GM21717 (cell line): Measurements from ENCODE around the gene FOXN4.
"Not testable (repeated sequence)": the region's sequence is repeated elsewhere in the genome, so short reads cannot be mapped to it uniquely, and the experiment has no call there.

Experiments used
- ATAC-seq: cut with Tn5 transposase; IDR thresholded peaks from one replicate; pipeline ENCODE4 v1.9.1; 2021; ENCODE audit warnings: mild to moderate bottlenecking, moderate library complexity; ENCODE audit not compliant: unreplicated experiment

Gene FOXN4

GRCh38 chr12:109308534-109309380 is at the start of gene FOXN4:
TSS of gene FOXN4 (minus strand) at chr12:109309284. CDS start at chr12:109308321, 963 bp downstream.
- ATAC-seq = no peak

- peak; percentile 80 for ATAC-seq
Measured at GRCh38 chr12:109358154-109358869, 49.2 kb upstream of the FOXN4 start.

- no peak for ATAC-seq
Measured at GRCh38 chr12:109357032-109357431, 47.9 kb upstream of the FOXN4 start.

- ATAC-seq = no peak
Measured at GRCh38 chr12:109356577-109356976, 47.5 kb upstream of the FOXN4 start.

GRCh38 chr12:109352184-109352583 is 43.1 kb upstream of the FOXN4 start:
- ATAC-seq = no peak

- no peak for ATAC-seq
Measured at GRCh38 chr12:109347589-109347988, 38.5 kb upstream of the FOXN4 start, which contains the start of gene MYO1H. TSS of gene MYO1H (plus strand) at chr12:109347900. CDS start at chr12:109347961, 61 bp downstream.

- ATAC-seq = no peak
Measured at GRCh38 chr12:109346920-109347319, 37.8 kb upstream of the FOXN4 start.

GRCh38 chr12:109345428-109345827 is 36.3 kb upstream of the FOXN4 start:
- ATAC-seq = no peak

- no peak for ATAC-seq
Measured at GRCh38 chr12:109343677-109344076, 34.6 kb upstream of the FOXN4 start.

GRCh38 chr12:109336593-109336992 is 27.5 kb upstream of the FOXN4 start:
- no peak for ATAC-seq

- no peak for ATAC-seq
Measured at GRCh38 chr12:109334887-109335286, 25.8 kb upstream of the FOXN4 start.

- no peak for ATAC-seq
Measured at GRCh38 chr12:109331301-109331952, 22.3 kb upstream of the FOXN4 start.

- ATAC-seq = no peak
Measured at GRCh38 chr12:109330282-109331230, 21.5 kb upstream of the FOXN4 start.

- no peak for ATAC-seq
Measured at GRCh38 chr12:109329686-109330085, 20.6 kb upstream of the FOXN4 start.

GRCh38 chr12:109329003-109329402 is 19.9 kb upstream of the FOXN4 start:
- no peak for ATAC-seq

- not testable (repeated sequence) for ATAC-seq
Measured at GRCh38 chr12:109321294-109321693, 12.2 kb upstream of the FOXN4 start.

- no peak for ATAC-seq
Measured at GRCh38 chr12:109310247-109311125, 1.4 kb upstream of the FOXN4 start.

GRCh38 chr12:109309381-109310246 is 530 bp upstream of the FOXN4 start:
- ATAC-seq = no peak
